ENCODE results near the gene ABLIM1. TPM values are rescaled to one million over a fixed set of nuclear protein-coding genes. Genes with fewer than 3 reads are reported as not detected.

Gene ABLIM1
- total RNA-seq, 3 donors from 2014 or later (not counting 1 experiment from before 2014, with no cell fraction given), result 71.9 to 118 (median 73.5) TPM

- Histone ChIP-seq H3K36me3 (ENCODE audit: control insufficient read depth, insufficient read depth, low read length) (no peaks in the 10 kb centered on the region), H3K27ac (ENCODE audit: low read length) (no peak overlapping the region), H3K27me3 (ENCODE audit: control insufficient read depth, insufficient read depth, low read length) (no peaks in the 10 kb centered on the region), H3K4me3 (ENCODE audit: low read length) (no peak overlapping the region), H3K4me1 (ENCODE audit: control insufficient read depth, insufficient read depth, low read length) (no peaks in the 10 kb centered on the region), H3K9me3 (ENCODE audit: control insufficient read depth, insufficient read depth, low read length) (no peaks in the 10 kb centered on the region)
- Mint-ChIP-seq H3K9me3 (no peaks in the 10 kb centered on the region), H3K27me3 (ENCODE audit: low read depth in 2 of 2) (no peaks in the 10 kb centered on the region), H3K4me1 (no peaks in the 10 kb centered on the region), H3K36me3 (no peaks in the 10 kb centered on the region), H3K27ac (no peak overlapping the region), H3K4me3 (no peak overlapping the region)
- 69% methylated on average over 6 of the region's 7 CpGs for WGBS (ENCODE audit: insufficient coverage)
- ATAC-seq, result no peak
- intact Hi-C loops (cut with micrococcal nuclease), result no loop called here
- no peak for TF ChIP-seq CTCF (IDR thresholded peaks at IDR 0.05)
- DNase-seq, result no peak
Measured at GRCh38 chr10:114649217-114649903, 8.7 kb downstream of the ABLIM1 start.

DNA sequence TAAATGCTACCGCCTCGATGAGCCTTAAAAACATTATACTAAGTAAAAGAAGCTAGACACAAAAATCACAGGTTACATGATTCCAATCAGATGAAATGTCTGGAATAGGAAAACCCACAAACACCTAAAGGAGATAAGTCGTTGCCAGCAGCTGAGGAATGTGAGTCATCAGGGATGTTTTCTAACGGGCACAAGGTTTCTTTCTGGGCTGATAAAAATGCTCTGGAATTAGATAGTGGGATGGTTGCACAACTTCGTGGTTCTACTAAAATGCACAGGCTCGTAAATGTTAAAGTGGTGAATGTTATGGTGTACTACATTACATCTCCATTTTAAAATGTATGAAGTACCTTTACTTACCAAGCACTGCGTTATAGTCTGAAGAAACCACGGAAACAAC is 9.7 kb downstream of the ABLIM1 start:
- Mint-ChIP-seq H3K27me3 (ENCODE audit: low read depth in 2 of 2) (no peaks in the 10 kb centered on the region), H3K4me1 (no peaks in the 10 kb centered on the region), H3K4me3 (no peak overlapping the region), H3K9me3 (no peaks in the 10 kb centered on the region), H3K27ac (no peak overlapping the region), H3K36me3 (no peaks in the 10 kb centered on the region)
- Histone ChIP-seq H3K27me3 (ENCODE audit: control insufficient read depth, insufficient read depth, low read length) (no peaks in the 10 kb centered on the region), H3K9me3 (ENCODE audit: control insufficient read depth, insufficient read depth, low read length) (no peaks in the 10 kb centered on the region), H3K4me3 (ENCODE audit: low read length) (no peak overlapping the region), H3K36me3 (ENCODE audit: control insufficient read depth, insufficient read depth, low read length) (no peaks in the 10 kb centered on the region), H3K4me1 (ENCODE audit: control insufficient read depth, insufficient read depth, low read length) (no peaks in the 10 kb centered on the region), H3K27ac (ENCODE audit: low read length) (no peak overlapping the region)
- no peak for TF ChIP-seq CTCF (IDR thresholded peaks at IDR 0.05)
- WGBS (ENCODE audit: insufficient coverage), result 86% methylated on average over 4 of the region's 8 CpGs
- DNase-seq, result no peak
- intact Hi-C loops (cut with micrococcal nuclease), result no loop called here
- no peak for ATAC-seq

DNA sequence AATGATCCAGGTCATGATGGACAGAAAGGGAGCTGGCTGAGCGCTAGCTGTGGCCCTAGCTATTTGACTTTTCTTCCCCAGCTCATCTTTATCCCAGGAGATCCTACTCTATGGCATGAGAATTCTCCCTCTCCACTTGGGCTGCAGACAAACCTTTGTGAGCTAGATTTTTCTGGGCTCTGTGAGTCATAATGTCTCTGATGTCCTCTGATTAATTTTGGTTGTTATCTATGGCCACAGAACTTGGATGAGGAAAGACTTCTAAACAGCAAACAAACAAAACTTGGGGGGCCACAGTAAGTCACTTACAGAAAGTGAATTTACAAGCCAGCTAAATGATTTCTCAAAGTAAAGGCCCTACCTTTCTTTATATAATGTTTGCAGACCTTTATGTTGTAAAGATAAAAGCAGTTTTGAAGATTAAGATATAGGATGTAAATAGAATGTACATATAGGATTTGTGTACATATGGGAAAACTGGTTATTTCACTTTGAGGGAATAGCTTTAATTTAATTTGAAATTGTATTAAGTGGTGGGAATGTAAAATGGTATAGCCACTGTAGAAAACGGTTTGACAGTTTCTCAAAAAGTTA is 10.4 kb downstream of the ABLIM1 start:
- no peak overlapping the region for H3K4me3 ChIP-seq (ENCODE audit: low read length)
- no peak overlapping the region for H3K27ac Mint-ChIP-seq
- H3K9me3 Mint-ChIP-seq, result no peaks in the 10 kb centered on the region
- DNase-seq, result no peak
- H3K27ac ChIP-seq (ENCODE audit: low read length), result no peak overlapping the region
- H3K4me3 Mint-ChIP-seq, result no peak overlapping the region
- no peaks in the 10 kb centered on the region for H3K9me3 ChIP-seq (ENCODE audit: control insufficient read depth, insufficient read depth, low read length)
- 100% methylated on average over 2 of the region's 2 CpGs for WGBS (ENCODE audit: insufficient coverage)
- H3K36me3 Mint-ChIP-seq, result no peaks in the 10 kb centered on the region
- H3K36me3 ChIP-seq (ENCODE audit: control insufficient read depth, insufficient read depth, low read length), result no peaks in the 10 kb centered on the region
- TF ChIP-seq CTCF (IDR thresholded peaks at IDR 0.05), result no peak
- H3K4me1 Mint-ChIP-seq, result no peaks in the 10 kb centered on the region
- H3K27me3 Mint-ChIP-seq (ENCODE audit: low read depth in 2 of 2), result peaks cover 0 to 5% of the 10 kb centered on the region in 2 donors
- ATAC-seq, result no peak
- H3K27me3 ChIP-seq (ENCODE audit: control insufficient read depth, insufficient read depth, low read length), result no peaks in the 10 kb centered on the region
- no peaks in the 10 kb centered on the region for H3K4me1 ChIP-seq (ENCODE audit: control insufficient read depth, insufficient read depth, low read length)
- intact Hi-C loops (cut with micrococcal nuclease), result no loop called here

Measured in natural killer cell (primary cell).